A673 (cell line): ENCODE measurements around the gene DPM1.

Source experiments
- CTCF ChIP-seq: fragments of 300-800, 200-600 bp; sonication (generic); conservative IDR thresholded peaks from 2 replicates; pipeline ENCODE4 v1.5.1; 2017; ENCODE audit warnings: low read depth, mild to moderate bottlenecking, antibody characterized with exemption, low read length, moderate library complexity, mixed read lengths
- EZH2 ChIP-seq: fragments of 200-600 bp; sonication (generic); IDR thresholded peaks from 2 replicates; pipeline ENCODE4 v1.6.1; 2017; ENCODE audit warnings: borderline replicate concordance, low read depth, mild to moderate bottlenecking, mixed read lengths, antibody characterized with exemption, low read length; ENCODE audit not compliant: poor library complexity, severe bottlenecking

GRCh38 chr20:50915424-50915823 is 42.9 kb downstream of the DPM1 start:
- no peak for TF ChIP-seq CTCF
- no peak for TF ChIP-seq EZH2
